Epithelial cell of proximal tubule (primary cell): ENCODE measurements around the gene TAMALIN. TPM values are rescaled to one million over a fixed set of nuclear protein-coding genes. Genes with fewer than 3 reads are reported as not detected.

ENCODE experiments used
- DNase-seq: peaks from one replicate; pipeline ENCODE4 v3.0.0-alpha.2; 2011; ENCODE audit warnings: low read depth
- H3K4me3 ChIP-seq: 2 replicates; pipeline ENCODE4 v1.5.1; 2011; ENCODE audit warnings: low read depth, mild to moderate bottlenecking, low read length
- total RNA-seq: library from RNA; depleted of rRNA; stranded (reverse); fragments of >200 nt; gene quantifications from 2 replicates; pipeline ENCODE4 v1.2.3, GENCODE V29; 2015
- TF ChIP-seq, protein P1 (sequence below): conservative IDR thresholded peaks from 2 replicates; pipeline ENCODE4 v1.5.1; 2012; ENCODE audit warnings: low read depth, mild to moderate bottlenecking, low read length

Gene TAMALIN
- total RNA-seq, 1 donor from 2014 or later: 2.9 TPM

DNA sequence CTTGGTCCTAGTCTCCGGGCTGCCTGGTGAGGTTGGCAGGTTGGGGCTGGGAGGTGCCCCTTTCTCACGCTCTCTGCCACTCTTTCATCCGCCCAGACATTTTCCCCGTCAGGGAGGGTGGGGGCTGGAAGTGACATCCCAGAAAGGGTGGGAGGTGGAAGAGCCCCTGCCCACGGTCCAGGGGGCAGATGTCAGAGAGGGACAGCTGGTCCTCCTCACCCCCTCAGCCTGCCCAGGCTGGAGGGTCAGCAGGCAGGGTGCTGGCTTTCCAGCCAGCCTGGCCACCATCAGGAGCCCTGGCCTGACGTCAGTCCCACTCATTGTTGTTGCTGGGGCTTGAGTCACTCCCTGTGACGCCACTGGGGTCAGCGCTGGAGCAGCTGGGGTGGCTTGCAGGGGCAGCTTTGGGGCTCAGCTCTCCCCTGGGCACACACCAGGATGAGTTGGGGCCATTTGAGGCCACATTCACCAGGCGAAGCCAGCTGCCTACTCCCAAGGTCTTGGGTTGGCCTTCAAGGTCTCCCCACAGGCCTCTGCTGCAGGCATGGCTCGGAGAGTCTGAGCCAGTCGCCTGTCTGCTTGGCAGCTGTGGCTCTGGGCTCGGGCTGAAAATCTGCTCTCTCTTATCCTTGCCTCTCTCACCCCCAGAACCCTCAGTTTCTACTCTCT lies 57.4 kb downstream of the TAMALIN start:
- no peak overlapping the region for H3K4me3 ChIP-seq
- no peak for DNase-seq
- TF ChIP-seq, protein P1, sequence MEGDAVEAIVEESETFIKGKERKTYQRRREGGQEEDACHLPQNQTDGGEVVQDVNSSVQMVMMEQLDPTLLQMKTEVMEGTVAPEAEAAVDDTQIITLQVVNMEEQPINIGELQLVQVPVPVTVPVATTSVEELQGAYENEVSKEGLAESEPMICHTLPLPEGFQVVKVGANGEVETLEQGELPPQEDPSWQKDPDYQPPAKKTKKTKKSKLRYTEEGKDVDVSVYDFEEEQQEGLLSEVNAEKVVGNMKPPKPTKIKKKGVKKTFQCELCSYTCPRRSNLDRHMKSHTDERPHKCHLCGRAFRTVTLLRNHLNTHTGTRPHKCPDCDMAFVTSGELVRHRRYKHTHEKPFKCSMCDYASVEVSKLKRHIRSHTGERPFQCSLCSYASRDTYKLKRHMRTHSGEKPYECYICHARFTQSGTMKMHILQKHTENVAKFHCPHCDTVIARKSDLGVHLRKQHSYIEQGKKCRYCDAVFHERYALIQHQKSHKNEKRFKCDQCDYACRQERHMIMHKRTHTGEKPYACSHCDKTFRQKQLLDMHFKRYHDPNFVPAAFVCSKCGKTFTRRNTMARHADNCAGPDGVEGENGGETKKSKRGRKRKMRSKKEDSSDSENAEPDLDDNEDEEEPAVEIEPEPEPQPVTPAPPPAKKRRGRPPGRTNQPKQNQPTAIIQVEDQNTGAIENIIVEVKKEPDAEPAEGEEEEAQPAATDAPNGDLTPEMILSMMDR: no peak

Other genes with a start within 250 kb of the TAMALIN start
- gene FIGNL2, start 158.2 kb upstream of the TAMALIN start, total RNA-seq: 0.29 and 3.7 TPM in 2 replicates
- gene ANKRD33, start 118.8 kb upstream of the TAMALIN start, total RNA-seq: not detected in 2 replicates
- gene ACVRL1, start 99.4 kb upstream of the TAMALIN start, total RNA-seq: 2.4 and 3.6 TPM in 2 replicates
- gene ACVR1B, start 55.2 kb upstream of the TAMALIN start, total RNA-seq: 14.0 and 23.4 TPM in 2 replicates
- 2.2 and 4.3 TPM in 2 replicates for gene NR4A1, start 44.5 kb downstream of the TAMALIN start, total RNA-seq
- gene ATG101, start 63.0 kb downstream of the TAMALIN start, total RNA-seq: 66.2 and 71.3 TPM in 2 replicates
- not detected in 2 replicates for gene SMIM41, start 72.8 kb downstream of the TAMALIN start, total RNA-seq
- 18.0 and 32.1 TPM in 2 replicates for gene KRT80, start 185.1 kb downstream of the TAMALIN start, total RNA-seq
- gene KRT7, start 226.3 kb downstream of the TAMALIN start, total RNA-seq: 495 and 768 TPM in 2 replicates